GM23338 (cell line): ENCODE measurements around the gene REEP1. TPM values are rescaled to one million over a fixed set of nuclear protein-coding genes. Genes with fewer than 3 reads are reported as not detected.

ENCODE experiments used
- ATAC-seq: fragments of 200-7000 bp; cut with Tn5 transposase; 3 replicates; pipeline ENCODE4 v1.9.1; 2020
- DNase-seq: peaks from one replicate; pipeline ENCODE4 v3.0.0-alpha.2; 2015; ENCODE audit warnings: low spot score
- H2AFZ ChIP-seq: fragments of 200-600 bp; sonication (generic); 2 replicates; pipeline ENCODE4 v1.8.0; 2016; ENCODE audit warnings: antibody characterized with exemption, mild to moderate bottlenecking, moderate library complexity
- H3F3A ChIP-seq: fragments of 200-600 bp; sonication (generic); replicated peaks from 2 replicates; pipeline ENCODE4 v1.8.0; 2017; ENCODE audit warnings: antibody characterized with exemption, mixed run types, low read depth
- H3K27ac ChIP-seq: fragments of 200-600 bp; sonication (generic); 2 replicates; pipeline ENCODE4 v1.6.1; 2016; ENCODE audit warnings: low read depth
- H3K27me3 ChIP-seq: fragments of 200-600 bp; sonication (generic); 2 replicates; pipeline ENCODE4 v1.8.0; 2016; ENCODE audit warnings: mild to moderate bottlenecking, mixed run types, moderate library complexity; ENCODE audit not compliant: insufficient read depth
- H3K36me3 ChIP-seq: fragments of 200-600 bp; sonication (generic); 2 replicates; pipeline ENCODE4 v1.8.0; 2016; ENCODE audit warnings: mild to moderate bottlenecking; ENCODE audit not compliant: insufficient read depth
- H3K4me1 ChIP-seq: fragments of 200-600 bp; sonication (generic); 2 replicates; pipeline ENCODE4 v1.8.0; 2016; ENCODE audit warnings: mild to moderate bottlenecking, moderate library complexity; ENCODE audit not compliant: insufficient read depth
- H3K4me2 ChIP-seq: fragments of 200-600 bp; sonication (generic); 2 replicates; pipeline ENCODE4 v1.7.1; 2017; ENCODE audit warnings: mixed run types
- H3K4me3 ChIP-seq: fragments of 200-600 bp; sonication (generic); 2 replicates; pipeline ENCODE4 v1.6.1; 2016; ENCODE audit warnings: mixed run types
- H3K79me2 ChIP-seq: fragments of 200-600 bp; sonication (generic); replicated peaks from 2 replicates; pipeline ENCODE4 v1.8.0; 2017; ENCODE audit warnings: mild to moderate bottlenecking; ENCODE audit not compliant: insufficient read depth
- H3K9me2 ChIP-seq: fragments of 200-600 bp; sonication (generic); 2 replicates; pipeline ENCODE4 v1.8.0; 2017; ENCODE audit not compliant: insufficient read depth
- H4K20me1 ChIP-seq: fragments of 200-600 bp; sonication (generic); replicated peaks from 2 replicates; pipeline ENCODE4 v1.8.0; 2017; ENCODE audit warnings: mild to moderate bottlenecking; ENCODE audit not compliant: insufficient read depth
- H3K27ac Mint-ChIP-seq: 2 replicates; pipeline ENCODE4 v1.8.0; 2020; ENCODE audit warnings: inconsistent platforms, mild to moderate bottlenecking, moderate library complexity, mixed read lengths
- H3K27me3 Mint-ChIP-seq: 3 replicates; pipeline ENCODE4 v1.8.0; 2022; ENCODE audit warnings: low read depth, mild to moderate bottlenecking, moderate library complexity, mixed read lengths, inconsistent platforms; ENCODE audit not compliant: insufficient read depth, poor library complexity
- H3K36me3 Mint-ChIP-seq: 3 replicates; pipeline ENCODE4 v1.8.0; 2021; ENCODE audit warnings: low read depth, mild to moderate bottlenecking, inconsistent platforms, moderate library complexity, mixed read lengths
- H3K4me1 Mint-ChIP-seq: 3 replicates; pipeline ENCODE4 v1.8.0; 2020; ENCODE audit warnings: mild to moderate bottlenecking, inconsistent platforms, mixed read lengths
- H3K4me3 Mint-ChIP-seq: 3 replicates; pipeline ENCODE4 v1.8.0; 2021; ENCODE audit warnings: moderate library complexity, mild to moderate bottlenecking, inconsistent platforms, mixed read lengths
- H3K9me3 Mint-ChIP-seq: 3 replicates; pipeline ENCODE4 v1.8.0; 2020; ENCODE audit warnings: moderate library complexity, mild to moderate bottlenecking, inconsistent platforms, mixed read lengths
- CREB1 ChIP-seq: fragments of 250-450 bp; sonication (Bioruptor Pico); IDR thresholded peaks from 2 replicates; pipeline ENCODE4 v1.5.0; 2020; ENCODE audit warnings: low read depth, mild to moderate bottlenecking, moderate library complexity
- CTCF ChIP-seq, 2 experiments: fragments of 200-600 bp in 1 of 2; sonication (generic) in 1 of 2; conservative IDR thresholded peaks; 2 replicates each; pipeline versions ENCODE4 v1.5.1 to v1.6.1; 2016 to 2017; ENCODE audit warnings: antibody characterized with exemption in 2 of 2, low read depth in 2 of 2, mild to moderate bottlenecking in 2 of 2, moderate library complexity in 1 of 2
- EZH2 ChIP-seq: fragments of 200-600 bp; sonication (generic); IDR thresholded peaks from one replicate; pipeline ENCODE4 v1.8.0; 2017; ENCODE audit warnings: antibody characterized with exemption, mild to moderate bottlenecking, low read depth; ENCODE audit not compliant: unreplicated experiment
- EZH2phosphoT487 ChIP-seq: fragments of 200-600 bp; sonication (generic); IDR thresholded peaks from one replicate; pipeline ENCODE4 v1.8.1; 2018; ENCODE audit warnings: antibody characterized with exemption; ENCODE audit not compliant: unreplicated experiment
- JUNB ChIP-seq: IDR thresholded peaks from one replicate; pipeline ENCODE4 v1.6.1; 2016; ENCODE audit warnings: antibody characterized with exemption; ENCODE audit not compliant: unreplicated experiment
- NANOG ChIP-seq: IDR thresholded peaks from 2 replicates; pipeline ENCODE4 v1.6.1; 2016; ENCODE audit warnings: antibody characterized with exemption, borderline replicate concordance
- POLR2AphosphoS5 ChIP-seq: IDR thresholded peaks from 2 replicates; pipeline ENCODE4 v1.6.1; 2016; ENCODE audit warnings: antibody characterized with exemption, low read depth
- STAT1 ChIP-seq: IDR thresholded peaks from one replicate; pipeline ENCODE4 v1.6.1; 2016; ENCODE audit warnings: antibody characterized with exemption; ENCODE audit not compliant: unreplicated experiment
- ZNF114 ChIP-seq: fragments of 250-450 bp; sonication (Bioruptor Pico); IDR thresholded peaks from 2 replicates; pipeline ENCODE4 v1.5.0; 2020; ENCODE audit warnings: mild to moderate bottlenecking, moderate library complexity
- polyA plus RNA-seq: library from polyadenylated mRNA; unstranded; fragments of >200 nt; fragmentation: Nextera tagmentation; extraction: Ambion mirVana; gene quantifications from 2 replicates; pipeline ENCODE4 v1.2.1, GENCODE V29; 2016
- total RNA-seq: library from RNA; depleted of rRNA; stranded (reverse); fragments of >200 nt; shearing (Covaris generic); gene quantifications from 2 replicates; pipeline ENCODE4 v1.2.3, GENCODE V29; 2014
- TF ChIP-seq, protein P1 (sequence below): IDR thresholded peaks from 2 replicates; pipeline ENCODE4 v1.6.1; 2016; ENCODE audit warnings: antibody characterized with exemption
- TF ChIP-seq, protein P2 (sequence below): IDR thresholded peaks from one replicate; pipeline ENCODE4 v1.6.1; 2018; ENCODE audit warnings: antibody characterized with exemption; ENCODE audit not compliant: unreplicated experiment

REEP1 gene
- total and polyA plus RNA-seq, 2 experiments from 2014 or later, result 1.6 to 1.8 TPM

- Mint-ChIP-seq H3K36me3 (no peaks in the 10 kb centered on the region; the same call in 2 of the 3 replicates), H3K27me3 (peaks cover 10% of the 10 kb centered on the region), H3K27ac (no peak overlapping the region), H3K4me1 (peaks cover 5% of the 10 kb centered on the region; the same call in 2 of the 3 replicates), H3K9me3 (peaks cover 4% of the 10 kb centered on the region; the same call in 2 of the 3 replicates), H3K4me3 (no peak overlapping the region)
- Histone ChIP-seq H3K4me2 (no peak overlapping the region), H3K4me1 (no peaks in the 10 kb centered on the region), H3K4me3 (no peak overlapping the region), H3F3A (no peaks in the 10 kb centered on the region), H3K36me3 (no peaks in the 10 kb centered on the region), H3K9me2 (no peaks in the 10 kb centered on the region), H2AFZ (no peak overlapping the region), H3K79me2 (no peaks in the 10 kb centered on the region), H3K27ac (no peak overlapping the region), H4K20me1 (no peaks in the 10 kb centered on the region), H3K27me3 (no peaks in the 10 kb centered on the region)
- peak; percentile 11 to 38; a peak in 3 of 4 replicates for TF ChIP-seq CTCF (conservative IDR thresholded peaks at IDR 0.05; ENCODE audit: low read depth in 2 of 2)
- TF ChIP-seq, protein P1, sequence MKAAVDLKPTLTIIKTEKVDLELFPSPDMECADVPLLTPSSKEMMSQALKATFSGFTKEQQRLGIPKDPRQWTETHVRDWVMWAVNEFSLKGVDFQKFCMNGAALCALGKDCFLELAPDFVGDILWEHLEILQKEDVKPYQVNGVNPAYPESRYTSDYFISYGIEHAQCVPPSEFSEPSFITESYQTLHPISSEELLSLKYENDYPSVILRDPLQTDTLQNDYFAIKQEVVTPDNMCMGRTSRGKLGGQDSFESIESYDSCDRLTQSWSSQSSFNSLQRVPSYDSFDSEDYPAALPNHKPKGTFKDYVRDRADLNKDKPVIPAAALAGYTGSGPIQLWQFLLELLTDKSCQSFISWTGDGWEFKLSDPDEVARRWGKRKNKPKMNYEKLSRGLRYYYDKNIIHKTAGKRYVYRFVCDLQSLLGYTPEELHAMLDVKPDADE, result no peak
- ATAC-seq (no peak), DNase-seq (no peak)
Observed at GRCh38 chr2:86243950-86244733, 93.3 kb downstream of the REEP1 start.

GRCh38 chr2:86243272-86243671, 94.2 kb downstream of the REEP1 start:
- Mint-ChIP-seq H3K27ac (no peak overlapping the region), H3K27me3 (peaks cover 10% of the 10 kb centered on the region), H3K4me1 (peaks cover 10% of the 10 kb centered on the region; the same call in 2 of the 3 replicates), H3K9me3 (peaks cover 4% of the 10 kb centered on the region; the same call in 2 of the 3 replicates), H3K4me3 (no peak overlapping the region), H3K36me3 (no peaks in the 10 kb centered on the region; the same call in 2 of the 3 replicates)
- ATAC-seq (no peak), DNase-seq (no peak)
- H3K27ac ChIP-seq, result no peak overlapping the region
- no peak overlapping the region for H2AFZ ChIP-seq
- H3K4me3 ChIP-seq, result no peak overlapping the region
- H3K4me2 ChIP-seq, result no peak overlapping the region
- no peaks in the 10 kb centered on the region for H4K20me1 ChIP-seq
- H3K9me2 ChIP-seq, result no peaks in the 10 kb centered on the region
- H3K36me3 ChIP-seq, result no peaks in the 10 kb centered on the region
- H3F3A ChIP-seq, result no peaks in the 10 kb centered on the region
- H3K4me1 ChIP-seq, result no peaks in the 10 kb centered on the region
- H3K79me2 ChIP-seq, result no peaks in the 10 kb centered on the region
- no peaks in the 10 kb centered on the region for H3K27me3 ChIP-seq
- TF ChIP-seq EZH2, result no peak
- no peak for TF ChIP-seq CREB1 (CRISPR knock-in tag)
- TF ChIP-seq, protein P1, result no peak
- no peak for TF ChIP-seq JUNB
- TF ChIP-seq NANOG, result no peak
- TF ChIP-seq ZNF114 (CRISPR knock-in tag), result no peak
- TF ChIP-seq, protein P2, sequence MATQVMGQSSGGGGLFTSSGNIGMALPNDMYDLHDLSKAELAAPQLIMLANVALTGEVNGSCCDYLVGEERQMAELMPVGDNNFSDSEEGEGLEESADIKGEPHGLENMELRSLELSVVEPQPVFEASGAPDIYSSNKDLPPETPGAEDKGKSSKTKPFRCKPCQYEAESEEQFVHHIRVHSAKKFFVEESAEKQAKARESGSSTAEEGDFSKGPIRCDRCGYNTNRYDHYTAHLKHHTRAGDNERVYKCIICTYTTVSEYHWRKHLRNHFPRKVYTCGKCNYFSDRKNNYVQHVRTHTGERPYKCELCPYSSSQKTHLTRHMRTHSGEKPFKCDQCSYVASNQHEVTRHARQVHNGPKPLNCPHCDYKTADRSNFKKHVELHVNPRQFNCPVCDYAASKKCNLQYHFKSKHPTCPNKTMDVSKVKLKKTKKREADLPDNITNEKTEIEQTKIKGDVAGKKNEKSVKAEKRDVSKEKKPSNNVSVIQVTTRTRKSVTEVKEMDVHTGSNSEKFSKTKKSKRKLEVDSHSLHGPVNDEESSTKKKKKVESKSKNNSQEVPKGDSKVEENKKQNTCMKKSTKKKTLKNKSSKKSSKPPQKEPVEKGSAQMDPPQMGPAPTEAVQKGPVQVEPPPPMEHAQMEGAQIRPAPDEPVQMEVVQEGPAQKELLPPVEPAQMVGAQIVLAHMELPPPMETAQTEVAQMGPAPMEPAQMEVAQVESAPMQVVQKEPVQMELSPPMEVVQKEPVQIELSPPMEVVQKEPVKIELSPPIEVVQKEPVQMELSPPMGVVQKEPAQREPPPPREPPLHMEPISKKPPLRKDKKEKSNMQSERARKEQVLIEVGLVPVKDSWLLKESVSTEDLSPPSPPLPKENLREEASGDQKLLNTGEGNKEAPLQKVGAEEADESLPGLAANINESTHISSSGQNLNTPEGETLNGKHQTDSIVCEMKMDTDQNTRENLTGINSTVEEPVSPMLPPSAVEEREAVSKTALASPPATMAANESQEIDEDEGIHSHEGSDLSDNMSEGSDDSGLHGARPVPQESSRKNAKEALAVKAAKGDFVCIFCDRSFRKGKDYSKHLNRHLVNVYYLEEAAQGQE, result no peak
- TF ChIP-seq EZH2phosphoT487, result no peak
- TF ChIP-seq CTCF (conservative IDR thresholded peaks at IDR 0.05; ENCODE audit: low read depth in 2 of 2), result no peak
- TF ChIP-seq STAT1, result no peak
- TF ChIP-seq POLR2AphosphoS5, result no peak
